Endothelial cell of umbilical vein (primary cell): ENCODE results near the gene MC4R. TPM values are rescaled to one million over a fixed set of nuclear protein-coding genes. Genes with fewer than 3 reads are reported as not detected.

Source experiments
- BruUV-seq: library from RNA; stranded (reverse); fragments of 400-500 nt; replicated peaks from 2 replicates; lab custom pipeline; 2021; lab: Mats Ljungman, UMichigan
- CTCF ChIA-PET: fragments of 300-600, 350-600 bp; sonication (Branson Sonifier 250); formaldehyde crosslinking; loops from one replicate; lab custom pipeline; 2021; ENCODE audit warnings: antibody characterized with exemption, inconsistent platforms; lab: Charles Lee
- POLR2A ChIA-PET: fragments of 300-600, 350-600 bp; sonication (Branson Sonifier 250); formaldehyde crosslinking; loops from one replicate; lab custom pipeline; 2021; ENCODE audit warnings: antibody characterized with exemption, inconsistent platforms; lab: Charles Lee
- DNase-seq: peaks from one replicate; pipeline ENCODE4 v3.0.0-alpha.2; 2011; ENCODE audit warnings: low read depth, low spot score
- FAIRE-seq: peaks from 2 replicates; lab custom pipeline; 2011; peaks lifted over from hg19 to GRCh38; lab: Jason Lieb, UNC
- H2AFZ ChIP-seq: 2 replicates; pipeline ENCODE4 v1.6.0; 2012; ENCODE audit warnings: low read depth, low read length, control low read depth, inconsistent platforms
- H3K27ac ChIP-seq: 2 replicates; pipeline ENCODE4 v1.5.1; 2011; ENCODE audit warnings: low read depth, mild to moderate bottlenecking, control low read depth, low read length, moderate library complexity; ENCODE audit not compliant: insufficient read depth
- H3K27me3 ChIP-seq, 2 experiments: 2 replicates each; pipeline versions ENCODE4 v1.6.0 to v1.6.1; 2011; ENCODE audit warnings: low read length in 2 of 2, mixed read lengths in 1 of 2; ENCODE audit not compliant: control insufficient read depth in 2 of 2, insufficient read depth in 2 of 2
- H3K36me3 ChIP-seq, 2 experiments: 2 replicates in 1 of 2; 3 replicates in 1 of 2; pipeline ENCODE4 v1.5.1; 2011; ENCODE audit warnings: low read length in 2 of 2, mild to moderate bottlenecking in 1 of 2, moderate library complexity in 1 of 2; ENCODE audit not compliant: control insufficient read depth in 2 of 2, insufficient read depth in 2 of 2; ENCODE audit errors: extremely low read depth in 1 of 2
- H3K4me1 ChIP-seq: 3 replicates; pipeline ENCODE4 v1.5.1; 2011; ENCODE audit warnings: mild to moderate bottlenecking, low read length; ENCODE audit not compliant: control insufficient read depth, insufficient read depth; ENCODE audit errors: extremely low read depth
- H3K4me2 ChIP-seq: 2 replicates; pipeline ENCODE4 v1.6.1; 2011; ENCODE audit warnings: low read length, control low read depth, mixed read lengths; ENCODE audit not compliant: insufficient read depth
- H3K4me3 ChIP-seq, 3 experiments: fragments of 200-600 bp in 1 of 3; sonication (generic), shearing (Covaris generic) in 1 of 3; replicated peaks in 1 of 3; 2 replicates each; pipeline ENCODE4 v1.5.1; 2011 to 2016; ENCODE audit warnings: control low read depth in 3 of 3, low read length in 3 of 3, mild to moderate bottlenecking in 2 of 3, inconsistent platforms in 1 of 3, low read depth in 1 of 3, moderate library complexity in 1 of 3; ENCODE audit not compliant: insufficient read depth in 1 of 3
- H3K79me2 ChIP-seq: 2 replicates; pipeline ENCODE4 v1.6.0; 2012; ENCODE audit warnings: low read length, inconsistent platforms; ENCODE audit not compliant: control insufficient read depth, insufficient read depth
- H3K9ac ChIP-seq: replicated peaks from 2 replicates; pipeline ENCODE3; 2011; ENCODE audit warnings: low read length, control low read depth; ENCODE audit not compliant: insufficient read depth; ENCODE audit errors: extremely low read depth
- H3K9me1 ChIP-seq: replicated peaks from 3 replicates; pipeline ENCODE4 v1.6.0; 2011; ENCODE audit warnings: mild to moderate bottlenecking, low read length; ENCODE audit not compliant: control insufficient read depth, insufficient read depth; ENCODE audit errors: extremely low read depth
- H3K9me3 ChIP-seq: replicated peaks from 2 replicates; pipeline ENCODE4 v1.5.1; 2012; ENCODE audit warnings: low read length, inconsistent platforms; ENCODE audit not compliant: control insufficient read depth, insufficient read depth
- H4K20me1 ChIP-seq: replicated peaks from 2 replicates; pipeline ENCODE3; 2011; ENCODE audit warnings: mild to moderate bottlenecking, low read length; ENCODE audit not compliant: control insufficient read depth, insufficient read depth; ENCODE audit errors: extremely low read depth
- CTCF ChIP-seq, 2 donors: IDR thresholded peaks; 1 replicate in 1 of 2; 2 replicates in 1 of 2; pipeline ENCODE4 v1.5.1; 2011; ENCODE audit warnings: low read length in 2 of 2, mild to moderate bottlenecking in 2 of 2, moderate library complexity in 2 of 2, control low read depth in 1 of 2, inconsistent platforms in 1 of 2, low read depth in 1 of 2; ENCODE audit not compliant: insufficient read depth in 1 of 2; ENCODE audit errors: extremely low read depth in 1 of 2
- EZH2 ChIP-seq: IDR thresholded peaks from 2 replicates; pipeline ENCODE4 v1.6.1; 2012; ENCODE audit warnings: borderline replicate concordance, low read depth, mild to moderate bottlenecking, moderate library complexity, low read length, inconsistent platforms; ENCODE audit not compliant: severe bottlenecking
- FOS ChIP-seq: IDR thresholded peaks from 2 replicates; pipeline ENCODE4 v1.6.1; 2011; ENCODE audit warnings: mild to moderate bottlenecking, low read length, moderate library complexity, borderline replicate concordance; ENCODE audit not compliant: insufficient read depth
- GATA2 ChIP-seq: IDR thresholded peaks from 2 replicates; pipeline ENCODE4 v1.7.0; 2011; ENCODE audit warnings: low read depth, mild to moderate bottlenecking, moderate library complexity, mixed read lengths, low read length; ENCODE audit not compliant: insufficient read length, insufficient read depth
- JUN ChIP-seq: IDR thresholded peaks from 2 replicates; pipeline ENCODE4 v1.6.1; 2011; ENCODE audit warnings: borderline replicate concordance, low read depth; ENCODE audit not compliant: insufficient read length, insufficient read depth
- MAX ChIP-seq: IDR thresholded peaks from 2 replicates; pipeline ENCODE4 v1.6.1; 2011; ENCODE audit not compliant: insufficient read depth, insufficient read length
- MYC ChIP-seq: IDR thresholded peaks from one replicate; pipeline ENCODE4 v1.6.1; 2011; ENCODE audit warnings: mild to moderate bottlenecking, low read depth, low read length
- POLR2A ChIP-seq: IDR thresholded peaks from 2 replicates; pipeline ENCODE4 v1.6.1; 2012; ENCODE audit warnings: low read depth, mild to moderate bottlenecking, control low read depth, low read length
- POLR2AphosphoS5 ChIP-seq: IDR thresholded peaks from 2 replicates; pipeline ENCODE4 v1.6.1; 2012; ENCODE audit warnings: low read depth, mild to moderate bottlenecking, control low read depth, low read length, moderate library complexity; ENCODE audit not compliant: insufficient read depth
- dilution Hi-C: fragments of 300-500 bp; cut with MboI; formaldehyde crosslinking; loops from one replicate; pipeline ENCODE4 v1.15.0; 2019; ENCODE audit warnings: low sequenced_read_pairs; ENCODE audit not compliant: extremely low pct_ligation_motif_present
- intact Hi-C: fragments of 100-400 bp; cut with micrococcal nuclease; formaldehyde crosslinking; loops from one replicate; pipeline ENCODE4 v1.10.0; 2022
- polyA plus RNA-seq, 4 experiments: library from polyadenylated mRNA; depleted of rRNA in 3 of 4; stranded (reverse) in 3 of 4; unstranded in 1 of 4; fragments of >200 nt; gene quantifications; 2 replicates each; pipeline versions ENCODE4 v1.2.1 to v1.2.3, GENCODE V29; 2011 to 2012; ENCODE audit warnings: missing spikeins in 1 of 4
- total RNA-seq: library from RNA; stranded (reverse); gene quantifications from 2 replicates; pipeline ENCODE4 v1.2.3, GENCODE V29; 2021

Gene MC4R
- total and polyA plus RNA-seq, 2 donors (not counting 3 experiments of a cell fraction or from before 2014, with no cell fraction given), result not detected

DNA sequence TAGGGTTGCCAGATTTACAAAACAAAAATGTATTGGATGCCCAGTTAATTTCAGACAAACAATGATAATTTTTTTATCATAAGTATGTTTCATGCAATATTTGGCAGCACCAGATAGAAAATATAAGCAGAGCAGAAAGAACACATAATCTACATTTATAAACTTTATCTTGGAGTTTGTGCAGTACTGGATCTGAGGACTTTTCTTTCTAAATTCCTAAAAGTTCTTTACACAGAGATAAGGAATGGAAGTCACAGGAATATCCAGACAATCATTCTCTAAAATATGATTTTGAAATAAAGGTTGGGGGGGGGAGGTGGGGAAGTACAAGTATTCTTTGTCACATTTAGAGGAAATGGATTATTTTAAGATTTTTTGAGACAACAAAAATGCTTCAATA lies 28.8 kb upstream of the MC4R start:
- Histone ChIP-seq H3K27ac (no peak overlapping the region), H3K9me3 (peaks cover 4% of the 10 kb centered on the region), H3K4me2 (no peak overlapping the region), H3K4me1 (no peaks in the 10 kb centered on the region), H3K9me1 (no peaks in the 10 kb centered on the region), H3K27me3 (no peaks in the 10 kb centered on the region), H3K4me3 (no peak overlapping the region), H3K36me3 (no peaks in the 10 kb centered on the region), H3K79me2 (no peaks in the 10 kb centered on the region), H4K20me1 (no peaks in the 10 kb centered on the region), H2AFZ (no peak overlapping the region), H3K9ac (no peak overlapping the region)
- DNase-seq, result no peak
- TF ChIP-seq MAX (no peak), GATA2 (no peak), POLR2AphosphoS5 (no peak), JUN (no peak), CTCF (IDR thresholded peaks at IDR 0.05; ENCODE audit: extremely low read depth in 1 of 2, insufficient read depth in 1 of 2, low read depth in 1 of 2, low read length in 2 of 2) (no peak), FOS (no peak), POLR2A (no peak), MYC (no peak), EZH2 (no peak)
- ChIA-PET CTCF (no interaction called here), POLR2A (no interaction called here)
- no TSS peak for BruUV-seq
- intact Hi-C loops (loop anchor here (1.0 kb wide), 1 partner anchor 29 kb away; the partner anchor contains the start of gene MC4R), dilution Hi-C loops (no loop called here)
- FAIRE-seq, result no peak
